Panc1 (cell line): ENCODE results near the gene WDR82. TPM values are rescaled to one million over a fixed set of nuclear protein-coding genes. Genes with fewer than 3 reads are reported as not detected.

Source experiments
- ATAC-seq: fragments of 200-7000 bp; cut with Tn5 transposase; 2 replicates; pipeline ENCODE4 v1.9.1; 2020; ENCODE audit warnings: mild to moderate bottlenecking, moderate library complexity
- BruUV-seq: library from RNA; stranded (reverse); fragments of 400-500 nt; replicated peaks from 2 replicates; lab custom pipeline; 2021; lab: Mats Ljungman, UMichigan
- CTCF ChIA-PET: fragments of 300-600 bp; sonication (Branson Sonifier 250); formaldehyde crosslinking; loops from one replicate; lab custom pipeline; 2022; ENCODE audit warnings: antibody characterized with exemption; lab: Charles Lee
- POLR2A ChIA-PET: fragments of 300-600 bp; sonication (Branson Sonifier 250); formaldehyde crosslinking; loops from one replicate; lab custom pipeline; 2022; ENCODE audit warnings: antibody characterized with exemption; lab: Charles Lee
- DNase-seq: peaks from one replicate; pipeline ENCODE4 v3.0.0-alpha.2; 2010; ENCODE audit warnings: low read depth, low spot score
- H3K27ac ChIP-seq: 2 replicates; pipeline ENCODE4 v1.5.1; 2011; ENCODE audit warnings: mild to moderate bottlenecking, low read length, inconsistent platforms
- H3K27me3 ChIP-seq: fragments of 200-500 bp; sonication (Bioruptor generic); 2 replicates; pipeline ENCODE4 v1.6.0; 2014; ENCODE audit warnings: low read length, inconsistent platforms; ENCODE audit not compliant: control insufficient read depth, insufficient read depth
- H3K36me3 ChIP-seq: fragments of 200-500 bp; sonication (Bioruptor generic); 2 replicates; pipeline ENCODE4 v1.5.1; 2014; ENCODE audit warnings: inconsistent platforms, mild to moderate bottlenecking, low read length, moderate library complexity; ENCODE audit not compliant: control insufficient read depth, insufficient read depth
- H3K4me1 ChIP-seq: 2 replicates; pipeline ENCODE4 v1.5.1; 2011; ENCODE audit warnings: inconsistent platforms, mild to moderate bottlenecking, low read length, moderate library complexity; ENCODE audit not compliant: control insufficient read depth, insufficient read depth
- H3K4me3 ChIP-seq, 2 experiments: 2 replicates each; pipeline ENCODE4 v1.5.1; 2011 to 2012; ENCODE audit warnings: low read depth in 2 of 2, low read length in 2 of 2, mild to moderate bottlenecking in 2 of 2, inconsistent platforms in 1 of 2, moderate library complexity in 1 of 2
- H3K9me3 ChIP-seq: fragments of 200-500 bp; sonication (Bioruptor generic); 2 replicates; pipeline ENCODE4 v1.5.1; 2014; ENCODE audit warnings: low read depth, mild to moderate bottlenecking, inconsistent platforms, low read length, moderate library complexity; ENCODE audit not compliant: control insufficient read depth, insufficient read depth
- CTCF ChIP-seq: fragments of 450-650 bp; IDR thresholded peaks from 2 replicates; pipeline ENCODE4 v1.5.1; 2017; ENCODE audit warnings: mild to moderate bottlenecking
- POLR2AphosphoS5 ChIP-seq: IDR thresholded peaks from 2 replicates; pipeline ENCODE4 v1.6.1; 2012; ENCODE audit warnings: mild to moderate bottlenecking, low read depth, low read length, moderate library complexity
- SIN3A ChIP-seq: IDR thresholded peaks from 2 replicates; pipeline ENCODE4 v1.6.1; 2012; ENCODE audit warnings: low read depth, mild to moderate bottlenecking, low read length, moderate library complexity, borderline replicate concordance; ENCODE audit not compliant: insufficient read depth
- TCF7L2 ChIP-seq: IDR thresholded peaks from 2 replicates; pipeline ENCODE4 v1.6.1; 2011; ENCODE audit warnings: mild to moderate bottlenecking, low read depth, low read length, inconsistent platforms
- in situ Hi-C: cut with HindIII; loops from 2 replicates; pipeline ENCODE4 v1.10.0; 2016; ENCODE audit warnings: low sequenced_read_pairs, low pct_unique_long_range_greater_than_20kb
- intact Hi-C: fragments of 100-400 bp; cut with micrococcal nuclease; formaldehyde crosslinking; loops from one replicate; pipeline ENCODE4 v1.10.0; 2022; ENCODE audit not compliant: unreplicated experiment
- total RNA-seq: library from RNA; stranded (reverse); gene quantifications from one replicate; pipeline ENCODE4 v1.2.1, GENCODE V29; 2021; ENCODE audit not compliant: unreplicated experiment

WDR82 gene
- total RNA-seq, 1 experiment from 2014 or later, result 57.9 TPM

- H3K27ac ChIP-seq, result no peak overlapping the region
- TF ChIP-seq TCF7L2, result no peak
- TF ChIP-seq SIN3A, result no peak
- TF ChIP-seq POLR2AphosphoS5, result no peak
- TF ChIP-seq CTCF, result no peak
- no peak for DNase-seq
- intact Hi-C loops (loop anchor here (10.0 kb wide), 1 partner anchor 101 kb away; no protein-coding TSS in a partner anchor), in situ Hi-C loops (no loop called here)
- H3K27me3 ChIP-seq, result no peaks in the 10 kb centered on the region
- no peak overlapping the region for H3K4me3 ChIP-seq
- CTCF ChIA-PET, result interaction anchor here (0.7 kb wide), 1 partner anchor 199 kb away, joined by 6 read pairs; no protein-coding TSS in a partner anchor
- peaks cover 13% of the 10 kb centered on the region for H3K4me1 ChIP-seq
- POLR2A ChIA-PET, result no interaction called here
- peaks cover 5% of the 10 kb centered on the region; the same call in 1 of the 2 replicates for H3K36me3 ChIP-seq
- no TSS peak for BruUV-seq
- ATAC-seq, result no peak
- no peaks in the 10 kb centered on the region for H3K9me3 ChIP-seq
These were observed 44.5 kb downstream of the WDR82 start for GRCh38 chr3:52233968-52234367.

GRCh38 chr3:52233108-52233591 lies 45.3 kb downstream of the WDR82 start:
- Histone ChIP-seq H3K27ac (no peak overlapping the region), H3K4me1 (peaks cover 13% of the 10 kb centered on the region), H3K27me3 (no peaks in the 10 kb centered on the region), H3K4me3 (no peak overlapping the region), H3K9me3 (no peaks in the 10 kb centered on the region), H3K36me3 (no peaks in the 10 kb centered on the region)
- BruUV-seq, result no TSS peak
- intact Hi-C loops, result loop anchor here (10.0 kb wide), 1 partner anchor 102 kb away; no protein-coding TSS in a partner anchor
- DNase-seq (no peak), ATAC-seq (no peak)
- ChIA-PET POLR2A (no interaction called here), CTCF (interaction anchor here (0.7 kb wide), 1 partner anchor 200 kb away, joined by 6 read pairs; no protein-coding TSS in a partner anchor)
- in situ Hi-C loops, result no loop called here
- TF ChIP-seq POLR2AphosphoS5 (no peak), CTCF (0 out of 2 replicates have a peak, but pooled peaks have one; percentile 1)

- Histone ChIP-seq H3K4me1 (peaks cover 13% of the 10 kb centered on the region), H3K9me3 (no peaks in the 10 kb centered on the region), H3K27ac (no peak overlapping the region), H3K4me3 (no peak overlapping the region), H3K36me3 (no peaks in the 10 kb centered on the region), H3K27me3 (no peaks in the 10 kb centered on the region)
- TF ChIP-seq CTCF, result peak; percentile 62
- TF ChIP-seq TCF7L2, result no peak
- BruUV-seq, result no TSS peak
- intact Hi-C loops (loop anchor here (10.0 kb wide), 1 partner anchor 102 kb away; no protein-coding TSS in a partner anchor), in situ Hi-C loops (no loop called here)
- POLR2A ChIA-PET, result no interaction called here
- DNase-seq, result no peak
- CTCF ChIA-PET, result interaction anchor here (0.9 to 1.0 kb wide), 2 partner anchors 107 to 181 kb away, joined by 3 to 4 read pairs; no protein-coding TSS in a partner anchor
- no peak for ATAC-seq
These were observed 46.0 kb downstream of the WDR82 start for GRCh38 chr3:52232279-52233107.
